ENCODE data around the gene TRIM10. TPM values are rescaled to one million over a fixed set of nuclear protein-coding genes. Genes with fewer than 3 reads are reported as not detected.
"Not testable (repeated sequence)": the region's sequence is repeated elsewhere in the genome, so short reads cannot be mapped to it uniquely, and the experiment has no call there.

TRIM10 gene
- total RNA-seq, 6 experiments from 2014 or later = 0.74 to 2.4 (median 1.4) TPM

GRCh38 chr6:30171677-30172471 is 10.9 kb upstream of the TRIM10 start:
- peak in 2 of 4 donors; percentile 17 to 20 for ATAC-seq
- DNase-seq = no peak
- Histone ChIP-seq H3K9me3 (no peaks in the 10 kb centered on the region), H3K27me3 (no peaks in the 10 kb centered on the region), H3K27ac (no peak overlapping the region), H3K36me3 (no peaks in the 10 kb centered on the region), H3K4me1 (no peaks in the 10 kb centered on the region), H3K4me3 (no peak overlapping the region)
- TF ChIP-seq CTCF (IDR thresholded peaks at IDR 0.05) (no peak), POLR2A (IDR thresholded peaks at IDR 0.05) (no peak)
- intact Hi-C loops (cut with DNase I) = no loop called here
- 54% methylated on average over 32 of the region's 62 CpGs for WGBS (ENCODE audit: insufficient coverage, low coverage, low lambda C conversion rate, missing lambda C conversion rate)

- DNase-seq (no peak), ATAC-seq (peak; percentile 88 to 92 (median 90))
- no peaks in the 10 kb centered on the region for H3K27me3 ChIP-seq
- H3K36me3 ChIP-seq = no peaks in the 10 kb centered on the region
- no peaks in the 10 kb centered on the region for H3K9me3 ChIP-seq
- 27% methylated on average over 7 of the region's 7 CpGs for WGBS (ENCODE audit: insufficient coverage, low coverage, low lambda C conversion rate, missing lambda C conversion rate)
- no peak overlapping the region for H3K27ac ChIP-seq
- TF ChIP-seq CTCF (IDR thresholded peaks at IDR 0.05) (peak; percentile 77 to 82 (median 79)), POLR2A (IDR thresholded peaks at IDR 0.05) (peak; percentile 7)
- intact Hi-C loops (cut with DNase I) = loop anchor here in 1 of 2 donors (10.0 kb wide), 1 partner anchor 65 kb away; no protein-coding TSS in a partner anchor
- no peak overlapping the region for H3K4me3 ChIP-seq
- no peaks in the 10 kb centered on the region for H3K4me1 ChIP-seq
Measured at GRCh38 chr6:30169658-30170614, 8.9 kb upstream of the TRIM10 start.

DNA sequence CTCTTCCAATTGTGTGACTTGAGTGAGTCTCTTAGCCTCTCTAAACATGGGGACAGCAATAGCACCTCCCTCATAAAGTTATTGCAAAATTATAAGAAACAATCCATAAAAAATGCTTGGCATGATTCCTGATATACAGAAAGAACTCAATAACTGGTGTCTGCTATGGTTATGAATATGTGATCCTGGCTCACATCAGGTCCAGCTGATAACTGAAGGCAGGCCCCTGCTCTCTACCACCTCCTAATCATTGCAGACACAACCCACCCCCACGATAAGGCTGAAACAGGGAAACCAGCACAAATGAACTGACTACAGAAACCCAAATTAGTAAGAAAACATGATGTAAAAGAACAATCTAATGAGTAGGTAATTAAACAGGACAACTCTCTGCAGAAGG is 7.7 kb upstream of the TRIM10 start:
- H3K36me3 ChIP-seq = no peaks in the 10 kb centered on the region
- no peak for DNase-seq
- H3K27me3 ChIP-seq = no peaks in the 10 kb centered on the region
- ATAC-seq = no peak
- intact Hi-C loops (cut with DNase I) = loop anchor here in 1 of 2 donors (10.0 kb wide), 1 partner anchor 64 kb away; no protein-coding TSS in a partner anchor
- no peak for TF ChIP-seq CTCF (IDR thresholded peaks at IDR 0.05)
- H3K27ac ChIP-seq = no peak overlapping the region
- no peak overlapping the region for H3K4me3 ChIP-seq
- no peaks in the 10 kb centered on the region for H3K4me1 ChIP-seq
- 36% methylated on average over 1 of the region's 1 CpG for WGBS (ENCODE audit: insufficient coverage, low coverage, low lambda C conversion rate, missing lambda C conversion rate)
- no peaks in the 10 kb centered on the region for H3K9me3 ChIP-seq

- TF ChIP-seq CTCF (IDR thresholded peaks at IDR 0.05) (no peak), POLR2A (IDR thresholded peaks at IDR 0.05) (no peak)
- intact Hi-C loops (cut with DNase I) = loop anchor here in 1 of 2 donors (10.0 kb wide), 1 partner anchor 62 kb away; no protein-coding TSS in a partner anchor
- no peaks in the 10 kb centered on the region for H3K9me3 ChIP-seq
- no peaks in the 10 kb centered on the region for H3K4me1 ChIP-seq
- H3K4me3 ChIP-seq = no peak overlapping the region
- no peaks in the 10 kb centered on the region for H3K27me3 ChIP-seq
- WGBS (ENCODE audit: insufficient coverage, low coverage, low lambda C conversion rate, missing lambda C conversion rate) = 83% methylated on average over 1 of the region's 6 CpGs
- DNase-seq (no peak), ATAC-seq (no peak)
- H3K27ac ChIP-seq = no peak overlapping the region
- H3K36me3 ChIP-seq = no peaks in the 10 kb centered on the region
Measured at GRCh38 chr6:30167101-30167500, 6.1 kb upstream of the TRIM10 start.

- H3K36me3 ChIP-seq, DNase-seq, H3K9me3 ChIP-seq, H3K27ac ChIP-seq, H3K4me1 ChIP-seq, H3K27me3 ChIP-seq, ATAC-seq: not testable (repeated sequence)
- 100% methylated on average over 1 of the region's 1 CpG for WGBS (ENCODE audit: insufficient coverage, low coverage, low lambda C conversion rate, missing lambda C conversion rate)
- intact Hi-C loops (cut with DNase I) = loop anchor here in 1 of 2 donors (10.0 kb wide), 1 partner anchor 60 kb away; no protein-coding TSS in a partner anchor
- H3K4me3 ChIP-seq = peak overlapping the region in 1 of 3 donors; percentile 40
Measured at GRCh38 chr6:30165238-30165637, 4.2 kb upstream of the TRIM10 start.

Data from right lobe of liver (tissue), 6 donors.